GM23248 (cell line): ENCODE results near the gene C16orf95. TPM values are rescaled to one million over a fixed set of nuclear protein-coding genes. Genes with fewer than 3 reads are reported as not detected.

Experiments
- DNase-seq: peaks from one replicate; pipeline ENCODE4 v3.0.0-alpha.2; 2015
- H2AFZ ChIP-seq: fragments of 200-600 bp; sonication (generic); 2 replicates; pipeline ENCODE4 v1.6.1; 2016; ENCODE audit warnings: antibody characterized with exemption
- H3F3A ChIP-seq: fragments of 200-600 bp; sonication (generic); 2 replicates; pipeline ENCODE4 v1.6.1; 2016; ENCODE audit warnings: mild to moderate bottlenecking, antibody characterized with exemption, mixed run types; ENCODE audit not compliant: insufficient read depth
- H3K27ac ChIP-seq: fragments of 200-600 bp; sonication (generic); 2 replicates; pipeline ENCODE4 v1.5.1; 2016; ENCODE audit warnings: mild to moderate bottlenecking
- H3K27me3 ChIP-seq: fragments of 200-600 bp; sonication (generic); replicated peaks from 2 replicates; pipeline ENCODE4 v1.6.1; 2016; ENCODE audit warnings: mild to moderate bottlenecking; ENCODE audit not compliant: insufficient read depth
- H3K36me3 ChIP-seq: fragments of 200-600 bp; sonication (generic); 2 replicates; pipeline ENCODE4 v1.6.1; 2016; ENCODE audit warnings: low read depth, mild to moderate bottlenecking
- H3K4me1 ChIP-seq: fragments of 200-600 bp; sonication (generic); 2 replicates; pipeline ENCODE4 v1.6.1; 2016; ENCODE audit warnings: mild to moderate bottlenecking; ENCODE audit not compliant: insufficient read depth
- H3K4me2 ChIP-seq: fragments of 200-600 bp; sonication (generic); one replicate; pipeline ENCODE4 v1.6.1; 2016; ENCODE audit warnings: mild to moderate bottlenecking; ENCODE audit not compliant: unreplicated experiment
- H3K4me3 ChIP-seq: fragments of 200-600 bp; sonication (generic); 2 replicates; pipeline ENCODE4 v1.5.1; 2016; ENCODE audit warnings: mild to moderate bottlenecking
- H3K79me2 ChIP-seq: fragments of 200-600 bp; sonication (generic); 2 replicates; pipeline ENCODE4 v1.6.1; 2016; ENCODE audit warnings: mild to moderate bottlenecking; ENCODE audit not compliant: insufficient read depth
- H3K9ac ChIP-seq: fragments of 200-600 bp; sonication (generic); 2 replicates; pipeline ENCODE4 v1.6.1; 2016; ENCODE audit warnings: mild to moderate bottlenecking
- H3K9me2 ChIP-seq: fragments of 200-600 bp; sonication (generic); 2 replicates; pipeline ENCODE4 v1.6.1; 2016; ENCODE audit warnings: mixed run types, mild to moderate bottlenecking, moderate library complexity; ENCODE audit not compliant: insufficient read depth
- H3K9me3 ChIP-seq: fragments of 200-600 bp; sonication (generic); one replicate; pipeline ENCODE4 v1.6.1; 2017; ENCODE audit warnings: low read depth
- H4K20me1 ChIP-seq: fragments of 200-600 bp; sonication (generic); 2 replicates; pipeline ENCODE4 v1.6.0; 2016; ENCODE audit not compliant: insufficient read depth
- EZH2 ChIP-seq: fragments of 200-600 bp; sonication (generic); IDR thresholded peaks from 2 replicates; pipeline ENCODE4 v1.6.1; 2018; ENCODE audit warnings: antibody characterized with exemption, mild to moderate bottlenecking; ENCODE audit not compliant: insufficient read depth, poor library complexity, severe bottlenecking
- EZH2phosphoT487 ChIP-seq: fragments of 200-600 bp; sonication (generic); IDR thresholded peaks from 2 replicates; pipeline ENCODE4 v1.6.1; 2018; ENCODE audit warnings: antibody characterized with exemption, moderate library complexity, mild to moderate bottlenecking, low read depth; ENCODE audit not compliant: insufficient read depth
- WGBS, 2 experiments: methylation state at CpG; one replicate each; pipeline ENCODE4 v1.1.6; 2015 to 2017; ENCODE audit warnings: low lambda C conversion rate in 2 of 2, low coverage in 1 of 2; ENCODE audit errors: missing lambda C conversion rate in 2 of 2; 5-methylcytosine and 5-hydroxymethylcytosine counted together
- in situ Hi-C: fragments of 300-500 bp; cut with MboI; formaldehyde crosslinking; loops from 2 replicates; pipeline ENCODE4 v1.15.0; 2020
- polyA plus RNA-seq: library from polyadenylated mRNA; unstranded; fragments of >200 nt; fragmentation: Nextera tagmentation; extraction: Ambion mirVana; gene quantifications from 2 replicates; pipeline ENCODE4 v1.2.1, GENCODE V29; 2016
- total RNA-seq: library from RNA; depleted of rRNA; stranded (reverse); fragments of >200 nt; shearing (Covaris generic); gene quantifications from 2 replicates; pipeline ENCODE4 v1.2.3, GENCODE V29; 2014

C16orf95 gene
- total and polyA plus RNA-seq, 2 experiments from 2014 or later = 5.1 to 9.2 TPM

- no peaks in the 10 kb centered on the region for H3K9me2 ChIP-seq
- WGBS, 2 experiments = 90 to 92% methylated on average over 25 to 34 of the region's 34 CpGs
- no peaks in the 10 kb centered on the region for H3F3A ChIP-seq
- no peak for TF ChIP-seq EZH2phosphoT487
- TF ChIP-seq EZH2 = no peak
- H2AFZ ChIP-seq = no peak overlapping the region
- H3K36me3 ChIP-seq = peaks cover 7% of the 10 kb centered on the region; the same call in 1 of the 2 replicates
- no peak overlapping the region for H3K4me3 ChIP-seq
- H3K9me3 ChIP-seq = no peaks in the 10 kb centered on the region
- in situ Hi-C loops = no loop called here
- H3K4me1 ChIP-seq = no peaks in the 10 kb centered on the region
- H3K79me2 ChIP-seq = peaks cover 30% of the 10 kb centered on the region
- no peak overlapping the region for H3K4me2 ChIP-seq
- H3K9ac ChIP-seq = no peak overlapping the region
- DNase-seq = no peak
- no peak overlapping the region for H3K27ac ChIP-seq
- no peaks in the 10 kb centered on the region for H4K20me1 ChIP-seq
- no peaks in the 10 kb centered on the region for H3K27me3 ChIP-seq
These were observed 27.2 kb upstream of the C16orf95 start for GRCh38 chr16:87344165-87344930.

GRCh38 chr16:87343753-87344050 is 26.5 kb upstream of the C16orf95 start:
- Histone ChIP-seq H3K9ac (no peak overlapping the region), H3K4me1 (no peaks in the 10 kb centered on the region), H3K27ac (no peak overlapping the region), H4K20me1 (no peaks in the 10 kb centered on the region), H3F3A (no peaks in the 10 kb centered on the region), H3K9me2 (no peaks in the 10 kb centered on the region), H3K27me3 (no peaks in the 10 kb centered on the region), H3K79me2 (peaks cover 24% of the 10 kb centered on the region), H3K9me3 (no peaks in the 10 kb centered on the region), H3K4me3 (no peak overlapping the region), H3K36me3 (peaks cover 7% of the 10 kb centered on the region; the same call in 1 of the 2 replicates), H2AFZ (no peak overlapping the region), H3K4me2 (no peak overlapping the region)
- in situ Hi-C loops = no loop called here
- no peak for DNase-seq
- WGBS, 2 experiments = 82 to 84% methylated on average over 11 of the region's 11 CpGs
- TF ChIP-seq EZH2phosphoT487 (no peak), EZH2 (no peak)

- Histone ChIP-seq H3K27ac (no peak overlapping the region), H3K36me3 (peaks cover 7% of the 10 kb centered on the region; the same call in 1 of the 2 replicates), H3K27me3 (no peaks in the 10 kb centered on the region), H2AFZ (no peak overlapping the region), H3K4me1 (no peaks in the 10 kb centered on the region), H4K20me1 (no peaks in the 10 kb centered on the region), H3F3A (no peaks in the 10 kb centered on the region), H3K9me3 (no peaks in the 10 kb centered on the region), H3K4me3 (no peak overlapping the region), H3K79me2 (peaks cover 20% of the 10 kb centered on the region), H3K9ac (no peak overlapping the region), H3K4me2 (no peak overlapping the region), H3K9me2 (no peaks in the 10 kb centered on the region)
- 85 to 88% methylated on average over 25 to 26 of the region's 26 CpGs for WGBS, 2 experiments
- TF ChIP-seq EZH2 (no peak), EZH2phosphoT487 (no peak)
- in situ Hi-C loops = no loop called here
- no peak for DNase-seq
These were observed 26.0 kb upstream of the C16orf95 start for GRCh38 chr16:87342978-87343752.

- in situ Hi-C loops = no loop called here
- Histone ChIP-seq H3K27ac (no peak overlapping the region), H3K79me2 (peaks cover 15% of the 10 kb centered on the region), H3K9me3 (no peaks in the 10 kb centered on the region), H3K9me2 (no peaks in the 10 kb centered on the region), H3K27me3 (no peaks in the 10 kb centered on the region), H3K9ac (no peak overlapping the region), H2AFZ (no peak overlapping the region), H3K4me2 (no peak overlapping the region), H4K20me1 (no peaks in the 10 kb centered on the region), H3K4me3 (no peak overlapping the region), H3F3A (no peaks in the 10 kb centered on the region), H3K4me1 (no peaks in the 10 kb centered on the region), H3K36me3 (peaks cover 7% of the 10 kb centered on the region; the same call in 1 of the 2 replicates)
- TF ChIP-seq EZH2phosphoT487 = no peak
- TF ChIP-seq EZH2 = no peak
- DNase-seq = no peak
- 93 to 94% methylated on average over 20 of the region's 20 CpGs for WGBS, 2 experiments
These were observed 25.3 kb upstream of the C16orf95 start for GRCh38 chr16:87342504-87342903.
